ENCODE results near the gene SLC38A10. TPM values are rescaled to one million over a fixed set of nuclear protein-coding genes. Genes with fewer than 3 reads are reported as not detected.

SLC38A10 gene
- total and polyA plus RNA-seq, 2 of the 4 experiments (the other 2 are of a cell fraction): 12.7 to 46.7 TPM

DNA sequence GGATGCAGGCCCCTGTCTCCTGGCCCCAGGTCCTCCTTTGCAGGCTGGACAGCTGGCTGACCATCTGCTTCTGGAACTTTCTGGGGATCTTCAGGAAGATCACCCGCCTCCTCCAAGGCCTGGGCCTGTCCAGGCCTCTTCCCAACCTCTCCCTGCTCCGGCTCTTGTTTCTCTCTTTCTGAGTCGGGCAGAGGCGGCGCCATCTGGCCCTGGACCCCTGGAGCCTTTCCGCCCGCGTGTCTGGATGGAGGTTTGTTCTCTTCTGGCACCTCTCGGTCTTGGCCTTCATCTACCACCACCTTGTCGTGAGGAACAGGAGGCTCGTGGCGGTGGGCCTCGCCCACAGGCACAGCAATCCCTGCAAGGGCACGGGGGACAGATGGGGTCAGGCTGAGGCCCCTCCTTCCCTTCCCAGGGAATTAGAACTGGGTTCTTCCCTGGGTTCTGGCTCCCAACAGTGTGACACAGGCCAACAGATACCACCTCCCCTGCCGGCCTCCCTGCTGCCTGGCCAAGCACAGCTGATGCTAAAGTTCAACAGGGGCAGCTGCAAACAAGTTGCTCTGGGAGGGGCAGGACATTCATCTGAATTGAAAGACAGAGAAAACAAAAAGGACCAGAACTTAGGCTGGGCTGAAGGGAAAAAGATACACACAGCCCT lies 42.7 kb downstream of the SLC38A10 start:
- H3K4me1 ChIP-seq (ENCODE audit: control insufficient read depth, insufficient read depth, low read length): peaks cover 12% of the 10 kb centered on the region
- H3K27ac ChIP-seq (ENCODE audit: insufficient read depth, low read length): no peak overlapping the region
- dilution Hi-C loops (cut with HindIII; ENCODE audit: low sequenced_read_pairs, unreplicated experiment) (no loop called here), intact Hi-C loops (cut with micrococcal nuclease) (no loop called here), in situ Hi-C loops (cut with MboI; ENCODE audit: low sequenced_read_pairs) (no loop called here)
- no peak overlapping the region for H3K56ac ChIP-seq (ENCODE audit: extremely low read depth, insufficient read depth, low read length)
- H2BK5ac ChIP-seq (ENCODE audit: low read depth, low read length, poor library complexity, severe bottlenecking): no peak overlapping the region
- H3K79me1 ChIP-seq (ENCODE audit: low read depth in 1 of 2, low read length in 2 of 2): peaks cover 9 to 18% of the 10 kb centered on the region in 2 experiments; a peak in 3 of 4 replicates
- H2BK120ac ChIP-seq (ENCODE audit: low read depth, low read length): no peak overlapping the region
- no peak overlapping the region for H2AK9ac ChIP-seq (replicated peaks; ENCODE audit: low read depth, low read length, poor library complexity)
- no peak overlapping the region for H2AFZ ChIP-seq (replicated peaks; ENCODE audit: low read length, poor library complexity)
- no peak overlapping the region for H3K23ac ChIP-seq (ENCODE audit: low read depth, low read length)
- no peak overlapping the region for H4K8ac ChIP-seq (ENCODE audit: low read depth in 2 of 2, low read length in 2 of 2)
- H4K5ac ChIP-seq (ENCODE audit: low read depth, low read length): no peak overlapping the region
- H2BK15ac ChIP-seq (ENCODE audit: low read depth, low read length): no peak overlapping the region
- BruUV-seq (replicated peaks): no TSS peak
- H3K9ac ChIP-seq (ENCODE audit: low read depth, low read length): no peak overlapping the region
- H2AK5ac ChIP-seq (ENCODE audit: low read depth, low read length): no peak overlapping the region
- no peak overlapping the region for H3K4ac ChIP-seq (ENCODE audit: low read depth, low read length)
- no peak overlapping the region for H2BK20ac ChIP-seq (ENCODE audit: low read depth, low read length)
- TF ChIP-seq, protein P1, sequence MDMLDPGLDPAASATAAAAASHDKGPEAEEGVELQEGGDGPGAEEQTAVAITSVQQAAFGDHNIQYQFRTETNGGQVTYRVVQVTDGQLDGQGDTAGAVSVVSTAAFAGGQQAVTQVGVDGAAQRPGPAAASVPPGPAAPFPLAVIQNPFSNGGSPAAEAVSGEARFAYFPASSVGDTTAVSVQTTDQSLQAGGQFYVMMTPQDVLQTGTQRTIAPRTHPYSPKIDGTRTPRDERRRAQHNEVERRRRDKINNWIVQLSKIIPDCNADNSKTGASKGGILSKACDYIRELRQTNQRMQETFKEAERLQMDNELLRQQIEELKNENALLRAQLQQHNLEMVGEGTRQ (IDR thresholded peaks at IDR 0.05; ENCODE audit: low read depth, low read length): no peak
- H3K36me3 ChIP-seq (ENCODE audit: control insufficient read depth, insufficient read depth, low read length): peaks cover 27% of the 10 kb centered on the region
- ChIA-PET CTCF (interaction anchor here (1.2 kb wide), 1 partner anchor 232 kb away, joined by 6 read pairs; no protein-coding TSS in a partner anchor), POLR2A (ENCODE audit: unreplicated experiment) (no interaction called here)
- H4K20me1 ChIP-seq (ENCODE audit: insufficient read depth, low read length): peaks cover 22% of the 10 kb centered on the region
- no peak overlapping the region for H3K14ac ChIP-seq (replicated peaks; ENCODE audit: low read depth, low read length)
- no peaks in the 10 kb centered on the region for H3K27me3 ChIP-seq (ENCODE audit: control insufficient read depth, insufficient read depth, low read length)
- no peak overlapping the region for H3K4me3 ChIP-seq (ENCODE audit: insufficient read depth, low read depth, low read length)
- no CpG with 5 or more reads among the region's 15 CpGs for WGBS, 2 experiments (ENCODE audit: extremely low coverage in 2 of 2, insufficient read length in 1 of 2)
- H3K9me1 ChIP-seq (ENCODE audit: insufficient read depth, low read length): peaks cover 7% of the 10 kb centered on the region
- H3K9me3 ChIP-seq (ENCODE audit: control insufficient read depth, insufficient read depth, low read length): no peaks in the 10 kb centered on the region
- no peak for ATAC-seq (ENCODE audit: low read depth)
- no peak overlapping the region for H3K4me2 ChIP-seq (ENCODE audit: low read depth, low read length)
- H4K91ac ChIP-seq (ENCODE audit: insufficient read depth, low read depth, low read length): no peak overlapping the region
- DNase-seq: no peak
- no peak overlapping the region for H3K18ac ChIP-seq (ENCODE audit: low read depth, low read length)

Data from IMR-90 (cell line).